Stimulated activated CD4-positive, alpha-beta T cell treated with anti-CD3 and anti-CD28 coated beads, Interleukin-4, amount 100 ng/mL, for 1 hour (primary cell): Measurements from ENCODE around the gene C16orf89.

Source experiments
- DNase-seq: peaks from one replicate; pipeline ENCODE4 v3.0.0-alpha.2; 2020

C16orf89 gene

GRCh38 chr16:5027575-5028235 is 38.1 kb downstream of the C16orf89 start:
- no peak for DNase-seq

GRCh38 chr16:5027086-5027485 is 38.7 kb downstream of the C16orf89 start:
- DNase-seq, result no peak

- DNase-seq, result no peak
Observed at GRCh38 chr16:5026664-5027063, 39.1 kb downstream of the C16orf89 start.

GRCh38 chr16:5025171-5025632 is 40.6 kb downstream of the C16orf89 start:
- no peak for DNase-seq

GRCh38 chr16:5024632-5025031 is 41.1 kb downstream of the C16orf89 start:
- DNase-seq, result no peak

- no peak for DNase-seq
Observed at GRCh38 chr16:5022521-5022920, 43.2 kb downstream of the C16orf89 start.

- no peak for DNase-seq
Observed at GRCh38 chr16:5020551-5020950, 45.2 kb downstream of the C16orf89 start.

- no peak for DNase-seq
Observed at GRCh38 chr16:5019775-5020174, 46.0 kb downstream of the C16orf89 start.

- no peak for DNase-seq
Observed at GRCh38 chr16:5018793-5019192, 47.0 kb downstream of the C16orf89 start.

- no peak for DNase-seq
Observed at GRCh38 chr16:5017678-5017969, 48.1 kb downstream of the C16orf89 start.

- no peak for DNase-seq
Observed at GRCh38 chr16:5016967-5017677, 48.6 kb downstream of the C16orf89 start.

- no peak for DNase-seq
Observed at GRCh38 chr16:5015887-5016286, 49.9 kb downstream of the C16orf89 start.

- no peak for DNase-seq
Observed at GRCh38 chr16:5015351-5015750, 50.4 kb downstream of the C16orf89 start.

- DNase-seq, result no peak
Observed at GRCh38 chr16:5012887-5013286, 52.9 kb downstream of the C16orf89 start.

GRCh38 chr16:5011637-5012036 is 54.1 kb downstream of the C16orf89 start:
- no peak for DNase-seq

GRCh38 chr16:5010576-5011329 is 55.0 kb downstream of the C16orf89 start:
- DNase-seq, result no peak

- DNase-seq, result no peak
Observed at GRCh38 chr16:5008311-5008731, 57.4 kb downstream of the C16orf89 start.

- DNase-seq, result no peak
Observed at GRCh38 chr16:5007256-5007655, 58.5 kb downstream of the C16orf89 start.

GRCh38 chr16:5006348-5007193 is 59.2 kb downstream of the C16orf89 start:
- no peak for DNase-seq

- DNase-seq, result no peak
Observed at GRCh38 chr16:5005916-5006315, 59.8 kb downstream of the C16orf89 start.

GRCh38 chr16:5004311-5004710 is 61.4 kb downstream of the C16orf89 start:
- DNase-seq, result no peak

GRCh38 chr16:5003828-5004227 is 61.9 kb downstream of the C16orf89 start:
- DNase-seq, result no peak

- DNase-seq, result no peak
Observed at GRCh38 chr16:5003211-5003610, 62.5 kb downstream of the C16orf89 start.
